ENCODE results near the gene CBX3. TPM values are rescaled to one million over a fixed set of nuclear protein-coding genes. Genes with fewer than 3 reads are reported as not detected.
A peak's percentile ranks its signal among the peaks of the same experiment; 100 is the strongest.
"Not testable (repeated sequence)": the region's sequence is repeated elsewhere in the genome, so short reads cannot be mapped to it uniquely, and the experiment has no call there.

The CBX3 gene
- total RNA-seq, 1 donor from 2014 or later, result 225 TPM

DNA sequence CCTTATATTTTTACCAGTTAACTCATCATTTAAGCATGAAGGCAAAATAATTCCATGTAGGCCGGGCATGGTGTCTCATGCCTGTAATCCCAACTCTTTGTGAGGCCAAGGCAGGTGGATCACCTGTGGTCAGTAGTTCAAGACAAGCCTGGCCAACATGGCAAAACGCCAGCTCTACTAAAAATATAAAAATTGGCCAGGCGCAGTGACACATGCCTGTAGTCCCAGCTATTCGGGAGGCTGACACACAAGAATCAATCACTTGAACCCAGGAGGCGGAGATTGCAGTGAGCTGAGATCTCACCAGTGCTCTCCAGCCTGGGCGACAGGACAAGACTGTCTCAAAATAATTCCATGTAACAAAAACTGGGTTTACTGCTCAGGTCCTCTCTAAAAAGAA lies 19.3 kb upstream of the CBX3 start:
- Mint-ChIP-seq H3K4me1 (peaks cover 14% of the 10 kb centered on the region), H3K27ac (no peak overlapping the region), H3K27me3 (ENCODE audit: low read depth) (no peaks in the 10 kb centered on the region), H3K4me3 (no peak overlapping the region), H3K9me3 (no peaks in the 10 kb centered on the region), H3K36me3 (peaks cover 4% of the 10 kb centered on the region)
- DNase-seq (ENCODE audit: low spot score in 2 of 2, unreplicated experiment in 2 of 2), result no peak
- TF ChIP-seq, protein P1, sequence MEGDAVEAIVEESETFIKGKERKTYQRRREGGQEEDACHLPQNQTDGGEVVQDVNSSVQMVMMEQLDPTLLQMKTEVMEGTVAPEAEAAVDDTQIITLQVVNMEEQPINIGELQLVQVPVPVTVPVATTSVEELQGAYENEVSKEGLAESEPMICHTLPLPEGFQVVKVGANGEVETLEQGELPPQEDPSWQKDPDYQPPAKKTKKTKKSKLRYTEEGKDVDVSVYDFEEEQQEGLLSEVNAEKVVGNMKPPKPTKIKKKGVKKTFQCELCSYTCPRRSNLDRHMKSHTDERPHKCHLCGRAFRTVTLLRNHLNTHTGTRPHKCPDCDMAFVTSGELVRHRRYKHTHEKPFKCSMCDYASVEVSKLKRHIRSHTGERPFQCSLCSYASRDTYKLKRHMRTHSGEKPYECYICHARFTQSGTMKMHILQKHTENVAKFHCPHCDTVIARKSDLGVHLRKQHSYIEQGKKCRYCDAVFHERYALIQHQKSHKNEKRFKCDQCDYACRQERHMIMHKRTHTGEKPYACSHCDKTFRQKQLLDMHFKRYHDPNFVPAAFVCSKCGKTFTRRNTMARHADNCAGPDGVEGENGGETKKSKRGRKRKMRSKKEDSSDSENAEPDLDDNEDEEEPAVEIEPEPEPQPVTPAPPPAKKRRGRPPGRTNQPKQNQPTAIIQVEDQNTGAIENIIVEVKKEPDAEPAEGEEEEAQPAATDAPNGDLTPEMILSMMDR (IDR thresholded peaks at IDR 0.05; ENCODE audit: unreplicated experiment), result no peak

DNA sequence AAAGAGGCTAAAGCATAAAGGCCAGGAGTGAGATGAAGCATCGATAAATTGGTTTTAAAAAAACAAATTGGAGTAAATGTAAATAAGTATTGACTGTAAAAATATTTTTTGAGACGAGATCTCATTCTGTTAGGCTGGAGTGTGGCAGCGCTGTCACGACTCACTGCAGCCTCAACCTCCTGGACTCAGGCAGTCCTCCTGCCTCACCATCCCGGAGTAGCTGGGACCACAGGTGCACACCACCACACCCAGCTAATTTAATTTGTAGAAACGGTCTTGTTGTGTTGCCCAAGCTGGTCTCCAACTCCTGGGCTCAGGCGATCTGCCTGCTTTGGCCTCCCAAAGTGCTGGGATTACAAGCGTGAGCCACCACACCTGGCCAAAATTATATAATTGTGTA lies 18.8 kb upstream of the CBX3 start:
- no peaks in the 10 kb centered on the region for H3K9me3 Mint-ChIP-seq

DNA sequence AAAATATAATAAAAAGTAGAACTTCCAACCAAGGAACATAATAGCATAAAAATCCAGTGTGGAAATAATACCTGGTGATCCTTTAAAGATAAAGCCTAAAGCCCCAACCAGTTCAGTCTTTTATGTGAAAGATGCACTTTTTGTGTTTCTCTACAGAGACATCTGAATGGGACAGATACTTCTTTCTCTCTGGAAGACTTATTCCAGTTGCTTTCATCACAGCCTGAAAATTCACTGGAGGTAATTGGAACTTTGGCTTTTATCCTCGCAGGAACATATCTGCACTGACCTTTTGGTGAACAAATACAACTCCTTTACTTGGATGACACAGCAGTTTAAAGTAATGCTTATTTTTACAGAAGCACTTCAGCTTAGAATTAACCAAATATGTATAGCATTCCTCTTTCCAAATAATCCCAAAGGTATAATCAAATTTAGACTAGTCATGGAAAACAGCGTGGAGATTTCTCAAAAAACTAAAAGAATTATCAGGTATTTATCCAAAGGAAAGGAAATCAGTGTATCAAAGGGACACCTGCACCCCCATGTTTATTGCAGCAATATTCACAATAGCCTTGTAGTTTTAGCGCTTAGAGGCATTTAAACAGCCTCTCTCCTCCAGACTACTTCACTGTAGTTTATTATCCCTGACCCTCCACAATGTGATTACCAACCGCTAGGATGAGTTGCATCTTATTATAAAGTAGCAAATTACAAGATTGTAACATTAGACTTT lies 17.8 kb upstream of the CBX3 start:
- no peak overlapping the region for H3K4me3 Mint-ChIP-seq
- DNase-seq (ENCODE audit: low spot score in 2 of 2, unreplicated experiment in 2 of 2), result no peak
- H3K27me3 Mint-ChIP-seq (ENCODE audit: low read depth), result no peaks in the 10 kb centered on the region
- peak overlapping the region; percentile 32 for H3K27ac Mint-ChIP-seq
- H3K4me1 Mint-ChIP-seq, result peaks cover 15% of the 10 kb centered on the region
- no peaks in the 10 kb centered on the region for H3K36me3 Mint-ChIP-seq
- TF ChIP-seq, protein P1 (IDR thresholded peaks at IDR 0.05; ENCODE audit: unreplicated experiment), result no peak
- H3K9me3 Mint-ChIP-seq, result no peaks in the 10 kb centered on the region

More for the DNA sequence above, 18.8 kb upstream of the CBX3 start:
- H3K27me3 Mint-ChIP-seq (ENCODE audit: low read depth), result no peaks in the 10 kb centered on the region
- DNase-seq (ENCODE audit: low spot score in 2 of 2, unreplicated experiment in 2 of 2), result no peak
- no peak overlapping the region for H3K4me3 Mint-ChIP-seq
- peaks cover 1% of the 10 kb centered on the region for H3K36me3 Mint-ChIP-seq
- H3K27ac Mint-ChIP-seq, result no peak overlapping the region
- TF ChIP-seq, protein P1 (IDR thresholded peaks at IDR 0.05; ENCODE audit: unreplicated experiment), result no peak
- H3K4me1 Mint-ChIP-seq, result peaks cover 15% of the 10 kb centered on the region

DNA sequence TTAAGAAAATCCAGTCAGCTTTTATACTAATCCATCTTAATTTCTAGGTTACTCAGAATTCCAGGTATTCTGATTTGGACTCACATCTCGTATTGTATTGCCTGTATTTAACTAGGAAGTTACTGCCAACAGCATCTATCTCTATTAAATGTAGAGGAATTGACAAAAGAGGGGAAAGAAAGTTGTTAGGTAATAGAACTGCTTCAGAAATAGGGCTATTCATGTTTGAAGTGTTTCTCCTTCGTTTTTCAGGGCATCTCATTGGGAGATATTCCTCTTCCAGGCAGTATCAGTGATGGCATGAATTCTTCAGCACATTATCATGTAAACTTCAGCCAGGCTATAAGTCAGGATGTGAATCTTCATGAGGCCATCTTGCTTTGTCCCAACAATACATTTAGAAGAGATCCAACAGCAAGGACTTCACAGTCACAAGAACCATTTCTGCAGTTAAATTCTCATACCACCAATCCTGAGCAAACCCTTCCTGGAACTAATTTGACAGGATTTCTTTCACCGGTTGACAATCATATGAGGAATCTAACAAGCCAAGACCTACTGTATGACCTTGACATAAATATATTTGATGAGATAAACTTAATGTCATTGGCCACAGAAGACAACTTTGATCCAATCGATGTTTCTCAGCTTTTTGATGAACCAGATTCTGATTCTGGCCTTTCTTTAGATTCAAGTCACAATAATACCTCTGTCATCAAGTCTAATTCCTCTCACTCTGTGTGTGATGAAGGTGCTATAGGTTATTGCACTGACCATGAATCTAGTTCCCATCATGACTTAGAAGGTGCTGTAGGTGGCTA lies 17.1 kb upstream of the CBX3 start:
- H3K36me3 Mint-ChIP-seq; H3K27me3 Mint-ChIP-seq (ENCODE audit: low read depth); H3K9me3 Mint-ChIP-seq; DNase-seq (ENCODE audit: low spot score in 2 of 2, unreplicated experiment in 2 of 2); H3K4me3 Mint-ChIP-seq: not testable (repeated sequence)
- H3K4me1 Mint-ChIP-seq, result peaks cover 15% of the 10 kb centered on the region
- peak overlapping the region; percentile 17 for H3K27ac Mint-ChIP-seq

DNA sequence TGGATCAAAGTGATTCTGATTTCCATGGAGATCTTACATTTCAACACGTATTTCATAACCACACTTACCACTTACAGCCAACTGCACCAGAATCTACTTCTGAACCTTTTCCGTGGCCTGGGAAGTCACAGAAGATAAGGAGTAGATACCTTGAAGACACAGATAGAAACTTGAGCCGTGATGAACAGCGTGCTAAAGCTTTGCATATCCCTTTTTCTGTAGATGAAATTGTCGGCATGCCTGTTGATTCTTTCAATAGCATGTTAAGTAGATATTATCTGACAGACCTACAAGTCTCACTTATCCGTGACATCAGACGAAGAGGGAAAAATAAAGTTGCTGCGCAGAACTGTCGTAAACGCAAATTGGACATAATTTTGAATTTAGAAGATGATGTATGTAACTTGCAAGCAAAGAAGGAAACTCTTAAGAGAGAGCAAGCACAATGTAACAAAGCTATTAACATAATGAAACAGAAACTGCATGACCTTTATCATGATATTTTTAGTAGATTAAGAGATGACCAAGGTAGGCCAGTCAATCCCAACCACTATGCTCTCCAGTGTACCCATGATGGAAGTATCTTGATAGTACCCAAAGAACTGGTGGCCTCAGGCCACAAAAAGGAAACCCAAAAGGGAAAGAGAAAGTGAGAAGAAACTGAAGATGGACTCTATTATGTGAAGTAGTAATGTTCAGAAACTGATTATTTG lies 16.3 kb upstream of the CBX3 start:
- TF ChIP-seq, protein P1 (IDR thresholded peaks at IDR 0.05; ENCODE audit: unreplicated experiment), result no peak
- peaks cover 8% of the 10 kb centered on the region for H3K36me3 Mint-ChIP-seq
- DNase-seq (ENCODE audit: low spot score in 2 of 2, unreplicated experiment in 2 of 2), result no peak
- no peaks in the 10 kb centered on the region for H3K27me3 Mint-ChIP-seq (ENCODE audit: low read depth)
- H3K4me1 Mint-ChIP-seq, result peaks cover 15% of the 10 kb centered on the region
- no peaks in the 10 kb centered on the region for H3K9me3 Mint-ChIP-seq
- H3K4me3 Mint-ChIP-seq, result no peak overlapping the region
- H3K27ac Mint-ChIP-seq, result peak overlapping the region; percentile 13

DNA sequence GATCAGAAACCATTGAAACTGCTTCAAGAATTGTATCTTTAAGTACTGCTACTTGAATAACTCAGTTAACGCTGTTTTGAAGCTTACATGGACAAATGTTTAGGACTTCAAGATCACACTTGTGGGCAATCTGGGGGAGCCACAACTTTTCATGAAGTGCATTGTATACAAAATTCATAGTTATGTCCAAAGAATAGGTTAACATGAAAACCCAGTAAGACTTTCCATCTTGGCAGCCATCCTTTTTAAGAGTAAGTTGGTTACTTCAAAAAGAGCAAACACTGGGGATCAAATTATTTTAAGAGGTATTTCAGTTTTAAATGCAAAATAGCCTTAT lies 15.7 kb upstream of the CBX3 start:
- Mint-ChIP-seq H3K4me1 (peaks cover 17% of the 10 kb centered on the region), H3K4me3 (no peak overlapping the region), H3K27me3 (ENCODE audit: low read depth) (no peaks in the 10 kb centered on the region), H3K36me3 (peaks cover 13% of the 10 kb centered on the region), H3K9me3 (no peaks in the 10 kb centered on the region), H3K27ac (peak overlapping the region; percentile 13)
- TF ChIP-seq, protein P1 (IDR thresholded peaks at IDR 0.05; ENCODE audit: unreplicated experiment), result no peak
- no peak for DNase-seq (ENCODE audit: low spot score in 2 of 2, unreplicated experiment in 2 of 2)

Data from mesothelial cell of epicardium (in vitro differentiated cells).